RWPE1 (cell line): ENCODE measurements around the gene TALDO1.

ENCODE experiments used
- CTCF ChIA-PET: fragments of 350-600 bp; sonication (Branson Sonifier 250); formaldehyde crosslinking; extraction: SDS; loops from one replicate; lab custom pipeline; 2021; lab: Yijun Ruan, JAX
- POLR2A ChIA-PET: fragments of 400-600 bp; formaldehyde crosslinking; extraction: SDS; loops from one replicate; lab custom pipeline; 2020; ENCODE audit warnings: antibody characterized with exemption; ENCODE audit not compliant: low non-redundant PET; lab: Yijun Ruan, JAX
- DNase-seq: peaks from one replicate; pipeline ENCODE4 v3.0.0; 2012; ENCODE audit warnings: low spot score
- H3K27ac ChIP-seq: fragments of 450-650 bp; 2 replicates; pipeline ENCODE4 v1.5.1; 2017
- TF ChIP-seq, protein P1 (sequence below): fragments of 450-650 bp; conservative IDR thresholded peaks from 2 replicates; pipeline ENCODE4 v1.5.1; 2017; ENCODE audit warnings: low read depth, mild to moderate bottlenecking

The TALDO1 gene

DNA sequence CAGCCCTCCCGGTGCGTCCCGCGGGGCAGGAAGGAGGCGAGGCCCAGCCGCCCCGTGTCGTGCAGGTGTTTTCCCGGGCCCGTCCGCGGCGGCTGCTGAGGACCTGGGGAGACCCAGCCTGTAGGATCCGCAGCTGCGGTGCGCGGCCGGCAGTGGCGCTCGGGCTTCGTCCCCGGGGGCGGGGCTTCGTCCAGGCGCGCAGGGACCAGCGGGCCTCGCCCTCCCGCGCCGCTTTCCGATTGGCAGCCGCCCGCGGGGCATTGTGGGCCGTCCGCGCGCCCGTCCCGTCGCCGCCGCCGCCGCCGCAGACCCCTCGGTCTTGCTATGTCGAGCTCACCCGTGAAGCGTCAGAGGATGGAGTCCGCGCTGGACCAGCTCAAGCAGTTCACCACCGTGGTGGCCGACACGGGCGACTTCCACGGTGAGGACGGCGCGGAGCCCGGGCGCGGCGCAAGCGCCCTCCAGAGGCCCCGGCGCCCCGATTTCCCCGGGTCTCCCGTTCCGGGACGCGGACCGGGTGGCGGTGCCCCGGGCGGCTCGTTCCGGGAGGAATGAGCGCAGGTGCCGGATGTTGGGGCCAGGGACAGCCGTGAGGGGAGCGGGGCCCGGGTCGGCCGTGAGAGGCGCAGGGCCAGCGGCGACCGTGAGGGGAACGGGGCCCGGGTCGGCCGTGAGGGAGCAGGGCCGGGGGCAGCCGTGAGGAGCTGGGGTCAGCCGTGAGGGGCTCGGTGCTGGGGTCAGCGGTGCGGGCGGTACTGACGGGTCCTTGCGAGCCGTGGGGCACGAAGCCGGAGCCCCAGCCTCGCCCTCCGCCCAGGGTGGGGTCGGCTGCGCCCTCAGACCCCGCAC, at the start of gene TALDO1:
Gene TALDO1, plus strand, starts transcription at position 307 of the 849 bp plus-strand sequence. Its CDS starts 18 bp downstream, at position 325.
- ChIA-PET CTCF (interaction anchor here (0.5 to 1.9 kb wide), 9 partner anchors 12 to 184 kb away, joined by 3 to 8 read pairs (median 3); no protein-coding TSS in a partner anchor), POLR2A (interaction anchor here (1.0 to 1.5 kb wide), 2 partner anchors 15 to 23 kb away, joined by 4 to 10 read pairs; no protein-coding TSS in a partner anchor)
- DNase-seq, result peak; percentile 88
- peak within 1 kb of the TSS; percentile 84 for H3K27ac ChIP-seq
- TF ChIP-seq, protein P1, sequence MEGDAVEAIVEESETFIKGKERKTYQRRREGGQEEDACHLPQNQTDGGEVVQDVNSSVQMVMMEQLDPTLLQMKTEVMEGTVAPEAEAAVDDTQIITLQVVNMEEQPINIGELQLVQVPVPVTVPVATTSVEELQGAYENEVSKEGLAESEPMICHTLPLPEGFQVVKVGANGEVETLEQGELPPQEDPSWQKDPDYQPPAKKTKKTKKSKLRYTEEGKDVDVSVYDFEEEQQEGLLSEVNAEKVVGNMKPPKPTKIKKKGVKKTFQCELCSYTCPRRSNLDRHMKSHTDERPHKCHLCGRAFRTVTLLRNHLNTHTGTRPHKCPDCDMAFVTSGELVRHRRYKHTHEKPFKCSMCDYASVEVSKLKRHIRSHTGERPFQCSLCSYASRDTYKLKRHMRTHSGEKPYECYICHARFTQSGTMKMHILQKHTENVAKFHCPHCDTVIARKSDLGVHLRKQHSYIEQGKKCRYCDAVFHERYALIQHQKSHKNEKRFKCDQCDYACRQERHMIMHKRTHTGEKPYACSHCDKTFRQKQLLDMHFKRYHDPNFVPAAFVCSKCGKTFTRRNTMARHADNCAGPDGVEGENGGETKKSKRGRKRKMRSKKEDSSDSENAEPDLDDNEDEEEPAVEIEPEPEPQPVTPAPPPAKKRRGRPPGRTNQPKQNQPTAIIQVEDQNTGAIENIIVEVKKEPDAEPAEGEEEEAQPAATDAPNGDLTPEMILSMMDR, result peak; percentile 31

GRCh38 chr11:697811-698311, 49.4 kb upstream of the TALDO1 start:
- CTCF ChIA-PET, result interaction anchor here (0.6 to 3.5 kb wide), 5 partner anchors 9 to 68 kb away, joined by 3 to 18 read pairs (median 4); no protein-coding TSS in a partner anchor
- TF ChIP-seq, protein P1, result no peak
- POLR2A ChIA-PET, result interaction anchor here (0.6 to 1.7 kb wide), 4 partner anchors 9 to 112 kb away, joined by 3 to 4 read pairs (median 4); partner anchors contain the start of gene RPLP2
- DNase-seq, result no peak
- peak overlapping the region; percentile 97 for H3K27ac ChIP-seq

DNA sequence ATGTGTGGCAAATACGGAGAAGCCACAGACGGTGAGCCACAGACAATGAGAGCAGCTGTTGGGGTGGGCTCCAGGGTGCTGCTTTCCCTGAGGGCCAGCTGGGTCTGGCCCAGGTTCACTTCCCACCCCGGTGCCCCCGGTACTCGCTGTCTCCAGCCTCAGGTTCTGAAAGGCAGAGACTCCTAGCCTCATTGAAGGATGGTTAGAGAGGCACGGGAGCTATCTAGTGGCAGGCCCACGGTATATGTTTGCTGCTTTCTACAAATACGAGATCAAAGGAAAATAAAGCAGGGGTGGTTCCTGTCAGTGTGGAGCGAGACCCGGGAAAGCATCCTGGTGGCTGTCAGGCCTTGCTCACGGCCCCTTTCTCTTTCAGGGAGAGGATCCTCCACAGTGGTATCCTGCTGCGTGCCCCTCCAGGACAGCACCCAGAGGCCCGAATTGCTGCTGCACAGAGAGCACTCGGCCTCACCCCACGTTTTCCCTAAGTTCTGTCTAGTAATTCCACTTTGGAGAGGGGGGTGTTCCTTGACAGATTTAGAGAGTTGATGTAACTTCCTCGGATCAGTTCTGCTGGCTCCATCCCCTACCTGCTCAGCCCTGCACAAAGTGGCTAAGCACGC, 48.7 kb upstream of the TALDO1 start:
- DNase-seq, result no peak
- POLR2A ChIA-PET, result no interaction called here
- TF ChIP-seq, protein P1, result no peak
- H3K27ac ChIP-seq, result peak overlapping the region; percentile 97
- CTCF ChIA-PET, result interaction anchor here (0.6 to 1.7 kb wide), 3 partner anchors 8 to 37 kb away, joined by 4 read pairs; no protein-coding TSS in a partner anchor

DNA sequence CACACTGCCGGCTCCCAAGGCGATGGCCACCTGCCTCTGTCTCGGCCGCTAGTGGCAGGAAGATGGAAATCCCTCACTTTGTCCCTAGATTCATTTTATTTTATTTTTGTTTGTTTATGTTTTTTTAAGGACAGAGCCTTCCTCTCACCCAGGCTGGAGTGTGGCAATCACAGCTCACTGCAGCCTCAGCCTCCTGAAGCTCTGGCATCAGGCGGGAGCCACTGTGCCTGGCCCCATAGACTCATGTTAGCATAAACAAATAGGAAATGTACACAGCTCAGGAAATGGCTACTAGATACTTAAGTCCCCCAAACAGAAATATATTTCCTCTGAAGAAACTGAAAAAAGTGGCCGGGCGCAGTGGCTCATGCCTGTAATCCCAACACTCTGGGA, 48.2 kb upstream of the TALDO1 start:
- H3K27ac ChIP-seq, result peak overlapping the region; percentile 97
- ChIA-PET CTCF (interaction anchor here (0.6 to 1.7 kb wide), 2 partner anchors 29 to 37 kb away, joined by 4 read pairs; no protein-coding TSS in a partner anchor), POLR2A (no interaction called here)
- TF ChIP-seq, protein P1, result no peak
- DNase-seq, result no peak

GRCh38 chr11:699753-700152, 47.5 kb upstream of the TALDO1 start:
- peak overlapping the region; percentile 97 for H3K27ac ChIP-seq
- no peak for DNase-seq
- POLR2A ChIA-PET, result no interaction called here
- CTCF ChIA-PET, result interaction anchor here (0.7 kb wide), 1 partner anchor 1433 kb away, joined by 3 read pairs; no protein-coding TSS in a partner anchor
- TF ChIP-seq, protein P1, result no peak
